Lung (tissue), 12 donors: ENCODE measurements around the gene CAPN5. TPM values are rescaled to one million over a fixed set of nuclear protein-coding genes. Genes with fewer than 3 reads are reported as not detected.

Experiments
- ATAC-seq: fragments of 200-7000 bp; cut with Tn5 transposase; one replicate; pipeline ENCODE4 v1.9.1; 2020; ENCODE audit warnings: moderate number of reproducible peaks; ENCODE audit not compliant: insufficient read depth, low FRiP score
- DNase-seq, 3 donors: peaks; one replicate each; pipeline ENCODE4 v3.0.0-alpha.2; 2013 to 2017
- H3K27ac ChIP-seq, 2 donors: one replicate each; pipeline ENCODE4 v1.5.1; 2013; ENCODE audit warnings: mild to moderate bottlenecking in 2 of 2, moderate library complexity in 2 of 2, control low read depth in 1 of 2, inconsistent platforms in 1 of 2, low read depth in 1 of 2, low read length in 1 of 2
- H3K27me3 ChIP-seq, 3 donors: one replicate each; pipeline ENCODE4 v1.5.1; 2013; ENCODE audit warnings: low read length in 2 of 3; ENCODE audit not compliant: control insufficient read depth in 3 of 3, insufficient read depth in 3 of 3
- H3K36me3 ChIP-seq, 4 donors: one replicate each; pipeline ENCODE4 v1.5.1; 2013; ENCODE audit warnings: low read length in 4 of 4, mild to moderate bottlenecking in 1 of 4, moderate library complexity in 1 of 4; ENCODE audit not compliant: control insufficient read depth in 4 of 4, insufficient read depth in 4 of 4
- H3K4me1 ChIP-seq, 5 donors: one replicate each; pipeline ENCODE4 v1.5.1; 2013; ENCODE audit warnings: low read length in 5 of 5, mild to moderate bottlenecking in 2 of 5, moderate library complexity in 1 of 5; ENCODE audit not compliant: control insufficient read depth in 5 of 5, insufficient read depth in 5 of 5
- H3K4me3 ChIP-seq: one replicate; pipeline ENCODE4 v1.5.1; 2013; ENCODE audit warnings: mild to moderate bottlenecking, control low read depth, moderate library complexity
- H3K9ac ChIP-seq, 2 donors: one replicate each; pipeline ENCODE4 v1.5.1; 2013; ENCODE audit warnings: low read length in 2 of 2, control low read depth in 1 of 2; ENCODE audit not compliant: insufficient read depth in 1 of 2
- H3K9me3 ChIP-seq, 4 donors: one replicate each; pipeline ENCODE4 v1.5.1; 2013; ENCODE audit warnings: low read length in 3 of 4, mild to moderate bottlenecking in 1 of 4, moderate library complexity in 1 of 4; ENCODE audit not compliant: control insufficient read depth in 4 of 4, insufficient read depth in 3 of 4
- CTCF ChIP-seq: IDR thresholded peaks from 2 replicates; pipeline ENCODE4 v1.5.1; 2012; ENCODE audit warnings: mild to moderate bottlenecking; ENCODE audit errors: control extremely low read depth, extremely low read depth
- WGBS, 2 donors: extraction: QIAGEN DNeasy Blood & Tissue Kit; methylation state at CpG; one replicate each; pipeline ENCODE4 v1.1.7; 2013; 5-methylcytosine and 5-hydroxymethylcytosine counted together
- polyA plus RNA-seq, 2 donors: library from polyadenylated mRNA; stranded (reverse); fragments of 200-250 nt; gene quantifications; one replicate each; pipeline ENCODE4 v1.2.1, GENCODE V29; 2013
- total RNA-seq, 2 donors: library from RNA; depleted of rRNA in 1 of 2; stranded (reverse); fragments of >200 nt in 1 of 2; gene quantifications; one replicate each; pipeline ENCODE4 v1.2.1, GENCODE V29; 2014 to 2021
- donor health status: control.
- donor health status: control.
- donor health status: Bipolar disorder and iron deficiency.
- donor health status: healthy.
- donor health status: DM: yes; HTN: yes; CAD: no.

CAPN5 gene
- total and polyA plus RNA-seq, 4 donors: 3.0 to 16.1 (median 9.4) TPM

- no peak for ATAC-seq
- DNase-seq: no peak
- 95 to 96% methylated on average over 25 of the region's 25 CpGs for WGBS, 2 donors
Observed at GRCh38 chr11:77084581-77085191, 17.9 kb downstream of the CAPN5 start.

GRCh38 chr11:77085652-77086051, 18.9 kb downstream of the CAPN5 start:
- H3K4me3 ChIP-seq: no peak overlapping the region
- no peak overlapping the region for H3K27ac ChIP-seq
- TF ChIP-seq CTCF: no peak
- peaks cover 0 to 5% (median 0%) of the 10 kb centered on the region in 4 donors for H3K36me3 ChIP-seq
- 93% methylated on average over 6 of the region's 6 CpGs for WGBS, 2 donors
- H3K27me3 ChIP-seq: no peaks in the 10 kb centered on the region
- no peak for ATAC-seq
- H3K4me1 ChIP-seq: peaks cover 0 to 16% (median 10%) of the 10 kb centered on the region in 5 donors
- no peaks in the 10 kb centered on the region for H3K9me3 ChIP-seq
- H3K9ac ChIP-seq: no peak overlapping the region
- no peak for DNase-seq

More at GRCh38 chr11:77084581-77085191, 17.9 kb downstream of the CAPN5 start:
- Histone ChIP-seq H3K9ac (no peak overlapping the region), H3K9me3 (no peaks in the 10 kb centered on the region), H3K4me3 (no peak overlapping the region), H3K4me1 (peaks cover 0 to 16% (median 10%) of the 10 kb centered on the region in 5 donors), H3K27me3 (no peaks in the 10 kb centered on the region), H3K27ac (no peak overlapping the region), H3K36me3 (peaks cover 0 to 5% (median 0%) of the 10 kb centered on the region in 4 donors)
- no peak for TF ChIP-seq CTCF

- no peaks in the 10 kb centered on the region for H3K27me3 ChIP-seq
- H3K9ac ChIP-seq: no peak overlapping the region
- H3K9me3 ChIP-seq: no peaks in the 10 kb centered on the region
- DNase-seq (peak in 1 of 3 donors; percentile 29), ATAC-seq (no peak)
- no peak overlapping the region for H3K4me3 ChIP-seq
- 81 to 85% methylated on average over 23 of the region's 23 CpGs for WGBS, 2 donors
- no peak overlapping the region for H3K27ac ChIP-seq
- H3K4me1 ChIP-seq: peaks cover 0 to 16% (median 10%) of the 10 kb centered on the region in 5 donors
- no peak for TF ChIP-seq CTCF
- H3K36me3 ChIP-seq: peaks cover 0 to 5% (median 0%) of the 10 kb centered on the region in 4 donors
Observed at GRCh38 chr11:77086521-77087472, 20.0 kb downstream of the CAPN5 start.
